HG03025 (cell line): ENCODE results near the gene WSCD2.

ENCODE experiments used
- ATAC-seq: cut with Tn5 transposase; IDR thresholded peaks from one replicate; pipeline ENCODE4 v1.9.1; 2021; ENCODE audit warnings: mild to moderate bottlenecking, moderate library complexity; ENCODE audit not compliant: unreplicated experiment, low FRiP score

The WSCD2 gene

GRCh38 chr12:108106599-108106998, 22.5 kb upstream of the WSCD2 start:
- no peak for ATAC-seq

GRCh38 chr12:108107293-108107692, 21.8 kb upstream of the WSCD2 start:
- no peak for ATAC-seq

- ATAC-seq: no peak
Observed at GRCh38 chr12:108109504-108109903, 19.6 kb upstream of the WSCD2 start.

- no peak for ATAC-seq
Observed at GRCh38 chr12:108109954-108110353, 19.1 kb upstream of the WSCD2 start.

- ATAC-seq: no peak
Observed at GRCh38 chr12:108110844-108111243, 18.2 kb upstream of the WSCD2 start.

GRCh38 chr12:108112832-108113556, 16.1 kb upstream of the WSCD2 start:
- ATAC-seq: no peak

GRCh38 chr12:108115123-108116121, 13.7 kb upstream of the WSCD2 start:
- no peak for ATAC-seq

- no peak for ATAC-seq
Observed at GRCh38 chr12:108116254-108116653, 12.8 kb upstream of the WSCD2 start.

- ATAC-seq: no peak
Observed at GRCh38 chr12:108116699-108117098, 12.4 kb upstream of the WSCD2 start.

- ATAC-seq: no peak
Observed at GRCh38 chr12:108117163-108117849, 11.8 kb upstream of the WSCD2 start.

- no peak for ATAC-seq
Observed at GRCh38 chr12:108117902-108118301, 11.2 kb upstream of the WSCD2 start.

- peak; percentile 83 for ATAC-seq
Observed at GRCh38 chr12:108119126-108119973, 9.7 kb upstream of the WSCD2 start.

GRCh38 chr12:108119974-108120862, 8.9 kb upstream of the WSCD2 start:
- ATAC-seq: no peak

GRCh38 chr12:108120863-108121165, 8.3 kb upstream of the WSCD2 start:
- ATAC-seq: no peak

- ATAC-seq: no peak
Observed at GRCh38 chr12:108121320-108121719, 7.8 kb upstream of the WSCD2 start.

GRCh38 chr12:108121728-108122471, 7.2 kb upstream of the WSCD2 start:
- ATAC-seq: no peak

GRCh38 chr12:108122644-108123043, 6.4 kb upstream of the WSCD2 start:
- no peak for ATAC-seq

GRCh38 chr12:108123402-108123801, 5.7 kb upstream of the WSCD2 start:
- ATAC-seq: no peak

- ATAC-seq: no peak
Observed at GRCh38 chr12:108125073-108125472, 4.0 kb upstream of the WSCD2 start.
